ENCODE data around the gene TAGLN3. TPM values are rescaled to one million over a fixed set of nuclear protein-coding genes. Genes with fewer than 3 reads are reported as not detected.

TAGLN3 gene
- total and polyA plus RNA-seq, 9 donors = 3.1 to 6.4 (median 3.5) TPM

GRCh38 chr3:111989061-111989678, 9.6 kb upstream of the TAGLN3 start:
- WGBS (ENCODE audit: insufficient coverage) = no CpG with 5 or more reads among the region's 3 CpGs
- no peak overlapping the region for H3K27ac ChIP-seq (ENCODE audit: low read length)

DNA sequence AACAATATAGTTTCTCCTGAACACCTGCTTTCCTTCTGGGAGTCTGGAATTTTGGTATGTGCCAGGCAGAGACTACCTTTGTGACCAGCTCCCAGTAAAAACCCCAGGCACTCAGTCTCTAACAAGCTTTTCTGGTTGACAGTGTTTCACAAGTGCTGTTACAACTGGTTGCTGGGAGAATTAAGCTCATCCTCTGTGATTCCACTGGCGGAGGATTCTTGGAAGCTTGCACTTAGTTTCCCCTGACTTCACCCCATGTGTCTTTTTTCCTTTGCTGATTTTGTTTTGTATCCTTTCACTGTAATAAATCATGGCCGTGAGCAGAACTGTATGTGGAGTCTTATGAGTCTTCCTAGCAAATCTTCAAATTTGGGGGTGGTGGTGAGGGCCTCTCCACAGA, 5.7 kb upstream of the TAGLN3 start:
- no CpG with 5 or more reads among the region's 2 CpGs for whole genome bisulfite sequencing (ENCODE audit: insufficient coverage)

More at GRCh38 chr3:111989061-111989678, 9.6 kb upstream of the TAGLN3 start:
- H3K4me1 ChIP-seq (ENCODE audit: control insufficient read depth, insufficient read depth, low read length) = no peaks in the 10 kb centered on the region
- H3K4me3 ChIP-seq (ENCODE audit: low read length) = no peak overlapping the region
- H3K9me3 ChIP-seq (replicated peaks; ENCODE audit: control insufficient read depth, low read depth, low read length) = no peaks in the 10 kb centered on the region
- peak; percentile 71 for DNase-seq
- peaks cover 20% of the 10 kb centered on the region for H3K36me3 ChIP-seq (ENCODE audit: control insufficient read depth, insufficient read depth, low read length)
- H3K27me3 ChIP-seq (ENCODE audit: control insufficient read depth, insufficient read depth, low read length) = no peaks in the 10 kb centered on the region

GRCh38 chr3:111999484-112000324, 982 bp downstream of the TAGLN3 start:
- 2% methylated on average over 11 of the region's 19 CpGs for WGBS (ENCODE audit: insufficient coverage)
- H3K9me3 ChIP-seq (replicated peaks; ENCODE audit: control insufficient read depth, low read depth, low read length) = no peaks in the 10 kb centered on the region
- no peak for DNase-seq
- H3K4me3 ChIP-seq (ENCODE audit: low read length) = peak overlapping the region; percentile 46
- H3K27me3 ChIP-seq (ENCODE audit: control insufficient read depth, insufficient read depth, low read length) = peaks cover 21% of the 10 kb centered on the region
- no peak overlapping the region for H3K27ac ChIP-seq (ENCODE audit: low read length)
- H3K4me1 ChIP-seq (ENCODE audit: control insufficient read depth, insufficient read depth, low read length) = peaks cover 17% of the 10 kb centered on the region
- no peaks in the 10 kb centered on the region for H3K36me3 ChIP-seq (ENCODE audit: control insufficient read depth, insufficient read depth, low read length)

More for the DNA sequence above, 5.7 kb upstream of the TAGLN3 start:
- no peak overlapping the region for H3K27ac ChIP-seq (ENCODE audit: low read length)
- H3K4me1 ChIP-seq (ENCODE audit: control insufficient read depth, insufficient read depth, low read length) = no peaks in the 10 kb centered on the region
- no peak overlapping the region for H3K4me3 ChIP-seq (ENCODE audit: low read length)
- DNase-seq = no peak
- H3K36me3 ChIP-seq (ENCODE audit: control insufficient read depth, insufficient read depth, low read length) = peaks cover 14% of the 10 kb centered on the region
- H3K27me3 ChIP-seq (ENCODE audit: control insufficient read depth, insufficient read depth, low read length) = no peaks in the 10 kb centered on the region
- no peaks in the 10 kb centered on the region for H3K9me3 ChIP-seq (replicated peaks; ENCODE audit: control insufficient read depth, low read depth, low read length)

DNA sequence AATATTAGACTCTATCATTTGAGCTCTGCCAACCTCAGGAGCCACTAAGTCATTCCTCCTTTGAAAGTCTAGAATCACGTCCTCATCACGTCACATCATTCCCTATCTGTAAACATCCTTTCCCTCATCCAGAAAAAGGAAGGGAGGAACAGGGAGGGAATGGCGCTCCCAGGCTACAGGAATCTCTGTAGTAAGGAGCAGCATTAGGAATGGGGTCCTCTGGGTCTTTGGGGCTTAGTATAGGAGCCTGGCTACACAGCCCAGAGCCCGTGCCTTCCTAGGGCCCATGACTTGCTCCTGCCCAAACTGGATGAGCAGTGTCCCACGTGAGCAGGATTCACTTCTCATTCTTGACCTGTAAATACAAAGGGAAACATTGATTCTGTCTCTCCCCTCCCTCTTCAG, 1.6 kb downstream of the TAGLN3 start:
- WGBS (ENCODE audit: insufficient coverage) = 64% methylated on average over 2 of the region's 5 CpGs
- no peaks in the 10 kb centered on the region for H3K36me3 ChIP-seq (ENCODE audit: control insufficient read depth, insufficient read depth, low read length)
- no peaks in the 10 kb centered on the region for H3K9me3 ChIP-seq (replicated peaks; ENCODE audit: control insufficient read depth, low read depth, low read length)
- DNase-seq = no peak
- peaks cover 21% of the 10 kb centered on the region for H3K27me3 ChIP-seq (ENCODE audit: control insufficient read depth, insufficient read depth, low read length)
- peaks cover 17% of the 10 kb centered on the region for H3K4me1 ChIP-seq (ENCODE audit: control insufficient read depth, insufficient read depth, low read length)
- no peak overlapping the region for H3K4me3 ChIP-seq (ENCODE audit: low read length)
- H3K27ac ChIP-seq (ENCODE audit: low read length) = no peak overlapping the region

DNA sequence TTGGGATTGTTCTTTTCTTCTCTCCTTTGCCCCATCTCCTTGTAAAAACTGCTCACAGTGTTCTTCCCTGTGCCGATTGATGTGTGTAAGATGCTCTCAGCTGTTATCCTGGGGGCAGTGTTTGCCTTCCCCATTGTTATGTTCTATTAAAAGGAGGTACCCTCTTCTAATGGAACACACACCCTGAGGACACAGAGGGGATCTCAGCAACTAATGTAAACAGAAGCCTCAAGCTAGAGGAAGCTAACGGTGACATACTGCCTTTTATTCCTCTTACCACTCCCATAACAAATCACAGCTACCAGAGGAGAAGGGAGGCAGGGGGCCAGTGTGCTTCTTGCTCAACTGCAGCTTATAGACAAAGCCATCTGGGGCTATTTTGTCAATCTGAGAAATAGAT, 2.2 kb downstream of the TAGLN3 start:
- Histone ChIP-seq H3K36me3 (ENCODE audit: control insufficient read depth, insufficient read depth, low read length) (no peaks in the 10 kb centered on the region), H3K9me3 (replicated peaks; ENCODE audit: control insufficient read depth, low read depth, low read length) (no peaks in the 10 kb centered on the region), H3K27ac (ENCODE audit: low read length) (no peak overlapping the region), H3K4me3 (ENCODE audit: low read length) (no peak overlapping the region), H3K4me1 (ENCODE audit: control insufficient read depth, insufficient read depth, low read length) (peaks cover 17% of the 10 kb centered on the region), H3K27me3 (ENCODE audit: control insufficient read depth, insufficient read depth, low read length) (peaks cover 21% of the 10 kb centered on the region)
- no CpG with 5 or more reads among the region's 2 CpGs for WGBS (ENCODE audit: insufficient coverage)
- no peak for DNase-seq

DNA sequence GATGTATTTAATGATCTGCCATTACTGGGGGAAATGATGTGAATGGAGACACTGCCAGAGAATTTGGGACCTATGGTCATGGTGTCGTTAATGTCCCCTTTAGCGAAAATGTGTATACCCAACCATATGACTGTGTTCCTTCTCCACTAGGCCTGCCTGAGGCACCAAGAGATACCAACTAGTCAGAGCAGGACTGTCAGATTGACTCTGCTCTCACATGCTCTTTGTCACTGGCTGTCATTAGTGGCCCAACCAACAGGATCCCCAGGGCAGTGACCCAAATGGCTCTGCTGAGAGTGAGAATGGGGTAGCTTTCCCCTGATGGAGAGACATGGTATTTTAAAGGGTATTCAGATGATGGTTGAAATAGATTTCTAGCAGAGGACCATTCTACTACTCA, 2.8 kb downstream of the TAGLN3 start:
- no peak for DNase-seq
- H3K4me3 ChIP-seq (ENCODE audit: low read length) = no peak overlapping the region
- H3K36me3 ChIP-seq (ENCODE audit: control insufficient read depth, insufficient read depth, low read length) = no peaks in the 10 kb centered on the region
- H3K9me3 ChIP-seq (replicated peaks; ENCODE audit: control insufficient read depth, low read depth, low read length) = no peaks in the 10 kb centered on the region
- H3K27me3 ChIP-seq (ENCODE audit: control insufficient read depth, insufficient read depth, low read length) = peaks cover 21% of the 10 kb centered on the region
- WGBS (ENCODE audit: insufficient coverage) = 94% methylated on average over 2 of the region's 2 CpGs
- no peak overlapping the region for H3K27ac ChIP-seq (ENCODE audit: low read length)
- peaks cover 17% of the 10 kb centered on the region for H3K4me1 ChIP-seq (ENCODE audit: control insufficient read depth, insufficient read depth, low read length)

DNA sequence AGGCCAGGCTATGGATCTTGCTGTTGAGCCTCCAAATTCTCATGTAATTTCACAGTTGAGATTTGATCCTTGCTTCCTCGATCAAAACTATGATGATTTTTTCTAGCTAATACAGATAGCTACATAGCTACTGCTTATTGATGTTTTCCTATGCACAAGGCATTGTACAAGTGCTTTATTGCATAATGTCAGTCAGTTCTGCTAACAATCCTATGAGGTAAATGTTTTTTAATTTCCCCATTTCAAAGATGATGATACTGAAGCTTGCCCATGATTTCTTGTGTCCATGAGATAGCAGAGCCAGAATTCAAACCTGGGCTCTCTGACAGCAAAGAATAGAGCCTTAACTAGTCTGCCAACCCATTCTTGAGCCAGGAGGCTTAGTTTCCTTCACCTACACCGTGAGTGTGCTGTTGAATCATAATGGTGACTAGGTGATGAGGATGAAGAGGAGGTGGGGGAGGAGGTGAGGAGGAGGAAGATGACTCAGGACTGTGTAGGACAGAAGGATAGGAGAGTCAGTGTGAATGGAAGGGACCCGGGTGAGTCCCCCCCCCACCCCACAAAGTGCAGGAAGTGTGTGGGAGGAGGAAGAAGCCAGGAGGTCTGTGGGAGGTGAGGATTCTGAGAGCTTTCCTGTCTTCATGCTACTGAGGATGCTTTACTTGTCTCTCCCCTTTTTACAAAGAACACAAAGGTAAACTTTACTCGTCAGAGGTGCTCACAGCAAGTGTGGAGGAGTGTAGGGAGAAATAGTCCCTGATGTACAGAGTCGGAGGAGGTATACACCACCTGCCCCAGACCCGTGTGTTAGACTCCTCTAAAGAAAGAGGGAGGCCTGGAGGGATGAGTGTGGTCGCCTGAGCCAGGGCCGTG, 3.6 kb downstream of the TAGLN3 start:
- Histone ChIP-seq H3K9me3 (replicated peaks; ENCODE audit: control insufficient read depth, low read depth, low read length) (no peaks in the 10 kb centered on the region), H3K4me1 (ENCODE audit: control insufficient read depth, insufficient read depth, low read length) (peaks cover 17% of the 10 kb centered on the region), H3K4me3 (ENCODE audit: low read length) (no peak overlapping the region), H3K27ac (ENCODE audit: low read length) (no peak overlapping the region), H3K27me3 (ENCODE audit: control insufficient read depth, insufficient read depth, low read length) (peaks cover 21% of the 10 kb centered on the region), H3K36me3 (ENCODE audit: control insufficient read depth, insufficient read depth, low read length) (no peaks in the 10 kb centered on the region)
- DNase-seq = no peak
- WGBS (ENCODE audit: insufficient coverage) = 79% methylated on average over 4 of the region's 8 CpGs

DNA sequence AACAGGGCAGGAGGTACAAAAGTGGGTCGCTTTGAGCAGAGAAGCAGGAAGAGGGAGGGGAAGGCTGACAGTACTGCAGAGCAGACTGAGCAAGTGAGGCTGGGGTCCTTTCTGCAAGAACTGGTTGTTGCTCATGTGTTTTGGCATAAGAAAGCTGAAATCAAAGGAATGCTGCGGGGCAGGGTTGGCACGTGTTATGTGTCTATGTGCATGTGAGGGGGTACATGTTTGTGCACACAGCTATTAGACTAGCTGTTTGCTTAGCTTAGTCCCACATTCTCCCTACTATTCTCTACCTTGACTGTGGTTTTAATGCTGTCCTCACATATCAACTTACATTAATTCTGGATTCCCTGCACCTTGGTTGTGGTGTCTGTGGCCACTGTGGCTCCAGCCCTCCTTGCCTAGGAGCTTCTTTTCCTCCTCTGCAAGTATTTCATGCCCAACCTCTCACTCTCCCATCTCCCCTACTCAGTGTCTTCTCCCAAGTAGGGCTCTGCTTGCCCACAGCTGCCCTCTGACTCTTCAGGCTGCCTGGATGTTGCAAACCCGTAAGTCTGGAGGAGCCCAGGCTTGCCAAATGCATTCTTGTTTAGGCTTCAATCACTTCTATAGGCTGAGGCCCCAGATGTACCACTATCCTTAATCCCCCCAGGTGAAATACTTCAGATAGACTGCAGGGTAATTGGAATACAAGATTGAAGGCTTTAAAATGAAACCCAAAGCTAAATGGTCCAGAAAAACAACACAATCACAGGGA, 4.8 kb downstream of the TAGLN3 start:
- no peak overlapping the region for H3K4me3 ChIP-seq (ENCODE audit: low read length)
- no peaks in the 10 kb centered on the region for H3K9me3 ChIP-seq (replicated peaks; ENCODE audit: control insufficient read depth, low read depth, low read length)
- no peak overlapping the region for H3K27ac ChIP-seq (ENCODE audit: low read length)
- H3K27me3 ChIP-seq (ENCODE audit: control insufficient read depth, insufficient read depth, low read length) = peaks cover 19% of the 10 kb centered on the region
- no peaks in the 10 kb centered on the region for H3K36me3 ChIP-seq (ENCODE audit: control insufficient read depth, insufficient read depth, low read length)
- 55% methylated on average over 1 of the region's 4 CpGs for WGBS (ENCODE audit: insufficient coverage)
- H3K4me1 ChIP-seq (ENCODE audit: control insufficient read depth, insufficient read depth, low read length) = peaks cover 17% of the 10 kb centered on the region
- no peak for DNase-seq

- H3K9me3 ChIP-seq (replicated peaks; ENCODE audit: control insufficient read depth, low read depth, low read length) = no peaks in the 10 kb centered on the region
- H3K36me3 ChIP-seq (ENCODE audit: control insufficient read depth, insufficient read depth, low read length) = no peaks in the 10 kb centered on the region
- H3K27ac ChIP-seq (ENCODE audit: low read length) = no peak overlapping the region
- 100% methylated on average over 1 of the region's 2 CpGs for WGBS (ENCODE audit: insufficient coverage)
- H3K4me1 ChIP-seq (ENCODE audit: control insufficient read depth, insufficient read depth, low read length) = peaks cover 10% of the 10 kb centered on the region
- H3K4me3 ChIP-seq (ENCODE audit: low read length) = no peak overlapping the region
- H3K27me3 ChIP-seq (ENCODE audit: control insufficient read depth, insufficient read depth, low read length) = peaks cover 12% of the 10 kb centered on the region
- DNase-seq = no peak
These were observed 5.5 kb downstream of the TAGLN3 start for GRCh38 chr3:112004187-112004586.
